GM12878 (cell line): ENCODE data around the gene MRTFA. TPM values are rescaled to one million over a fixed set of nuclear protein-coding genes. Genes with fewer than 3 reads are reported as not detected.

ENCODE experiments used
- ATAC-seq: fragments of 200-7000 bp; cut with Tn5 transposase; 3 replicates; pipeline ENCODE4 v1.9.1; 2020; ENCODE audit warnings: mild to moderate bottlenecking, moderate library complexity
- BruUV-seq: library from RNA; stranded (reverse); fragments of 400-500 nt; replicated peaks from 2 replicates; lab custom pipeline; 2021; lab: Mats Ljungman, UMichigan
- CTCF ChIA-PET: fragments of 300-600 bp; sonication (Branson Sonifier 250); formaldehyde crosslinking; extraction: SDS; loops from one replicate; lab custom pipeline; 2021; ENCODE audit warnings: inconsistent platforms; lab: Yijun Ruan, JAX
- POLR2A ChIA-PET: fragments of 350-600 bp; formaldehyde crosslinking; extraction: SDS; loops from one replicate; lab custom pipeline; 2021; ENCODE audit warnings: inconsistent platforms; lab: Charles Lee
- RAD21 ChIA-PET: fragments of 300-600 bp; sonication (Branson Sonifier 250); formaldehyde crosslinking; loops from one replicate; lab custom pipeline; 2023; ENCODE audit warnings: antibody characterized with exemption; ENCODE audit not compliant: unreplicated experiment; lab: Charles Lee
- SMC1A ChIA-PET: fragments of 300-600 bp; sonication (Branson Sonifier 250); formaldehyde crosslinking; loops from one replicate; lab custom pipeline; 2023; ENCODE audit not compliant: unreplicated experiment, uncharacterized antibody; lab: Charles Lee
- DNase-seq: peaks from one replicate; pipeline ENCODE4 v3.0.0-alpha.2; 2011; ENCODE audit warnings: low read depth, low spot score
- FAIRE-seq: peaks from 3 replicates; lab custom pipeline; 2011; peaks lifted over from hg19 to GRCh38; lab: Jason Lieb, UNC
- H2AFZ ChIP-seq: 2 replicates; pipeline ENCODE4 v1.6.0; 2011; ENCODE audit warnings: low read depth, low read length, control low read depth; ENCODE audit not compliant: control insufficient read depth
- H3K27ac ChIP-seq: 2 replicates; pipeline ENCODE4 v1.5.1; 2011; ENCODE audit warnings: control low read depth; ENCODE audit not compliant: control insufficient read depth, insufficient read depth
- H3K27me3 ChIP-seq, 2 experiments: replicated peaks in 1 of 2; 2 replicates each; pipeline versions ENCODE4 v1.6.0 to v1.6.1; 2011; ENCODE audit warnings: low read length in 1 of 2; ENCODE audit not compliant: control insufficient read depth in 2 of 2, insufficient read depth in 2 of 2
- H3K36me3 ChIP-seq, 2 experiments: 2 replicates each; pipeline ENCODE4 v1.5.1; 2011; ENCODE audit warnings: low read length in 1 of 2; ENCODE audit not compliant: control insufficient read depth in 2 of 2, insufficient read depth in 2 of 2
- H3K4me1 ChIP-seq: 2 replicates; pipeline ENCODE4 v1.6.1; 2011; ENCODE audit warnings: mild to moderate bottlenecking, low read length, moderate library complexity, mixed read lengths; ENCODE audit not compliant: control insufficient read depth, insufficient read depth
- H3K4me2 ChIP-seq: 2 replicates; pipeline ENCODE4 v1.6.0; 2011; ENCODE audit warnings: control low read depth; ENCODE audit not compliant: control insufficient read depth, insufficient read depth
- H3K4me3 ChIP-seq: fragments of 200-600 bp; sonication (generic); 2 replicates; pipeline ENCODE4 v1.5.1; 2016
- H3K79me2 ChIP-seq: 2 replicates; pipeline ENCODE4 v1.6.0; 2011; ENCODE audit warnings: low read length; ENCODE audit not compliant: control insufficient read depth, insufficient read depth
- H3K9ac ChIP-seq: 2 replicates; pipeline ENCODE4 v1.8.0; 2011; ENCODE audit warnings: low read length, control low read depth, mixed read lengths; ENCODE audit not compliant: control insufficient read depth, insufficient read depth
- H3K9me3 ChIP-seq: replicated peaks from 3 replicates; pipeline ENCODE4 v1.5.1; 2011; ENCODE audit warnings: mild to moderate bottlenecking, low read length; ENCODE audit not compliant: control insufficient read depth, insufficient read depth
- H4K20me1 ChIP-seq: 2 replicates; pipeline ENCODE4 v1.6.0; 2011; ENCODE audit not compliant: control insufficient read depth, insufficient read depth
- BMI1 ChIP-seq: fragments of 450-650 bp; IDR thresholded peaks from 2 replicates; pipeline ENCODE4 v1.6.1; 2016; ENCODE audit warnings: mild to moderate bottlenecking, moderate library complexity, borderline replicate concordance
- CEBPB ChIP-seq, 2 experiments: fragments of 150-350 bp in 1 of 2; IDR thresholded peaks; 2 replicates each; pipeline ENCODE4 v1.6.1; 2012 to 2014; ENCODE audit warnings: low read depth in 2 of 2, low read length in 2 of 2, borderline replicate concordance in 1 of 2, inconsistent platforms in 1 of 2
- ETV6 ChIP-seq, 2 experiments: fragments of 450-650 bp in 1 of 2; IDR thresholded peaks in 1 of 2; conservative IDR thresholded peaks in 1 of 2; 2 replicates each; pipeline ENCODE4 v1.6.1; 2014; ENCODE audit warnings: antibody characterized with exemption in 1 of 2, borderline replicate concordance in 1 of 2, low read depth in 1 of 2, mild to moderate bottlenecking in 1 of 2, moderate library complexity in 1 of 2
- IKZF1 ChIP-seq: fragments of 450-650 bp; conservative IDR thresholded peaks from 2 replicates; pipeline ENCODE4 v1.6.1; 2017; ENCODE audit warnings: antibody characterized with exemption, mild to moderate bottlenecking
- JUND ChIP-seq: IDR thresholded peaks from 2 replicates; pipeline ENCODE4 v1.6.1; 2012; ENCODE audit warnings: low read depth, mild to moderate bottlenecking, low read length, improper control_type of control experiment, moderate library complexity
- MEF2B ChIP-seq: fragments of 450-650 bp; IDR thresholded peaks from 2 replicates; pipeline ENCODE4 v1.6.1; 2018; ENCODE audit warnings: mild to moderate bottlenecking, moderate library complexity; ENCODE audit not compliant: partially characterized antibody, poor library complexity, severe bottlenecking
- NFYA ChIP-seq: IDR thresholded peaks from 2 replicates; pipeline ENCODE4 v1.6.1; 2011; ENCODE audit warnings: low read depth, mild to moderate bottlenecking, low read length, improper control_type of control experiment, borderline replicate concordance
- PML ChIP-seq: IDR thresholded peaks from 2 replicates; pipeline ENCODE4 v1.6.1; 2012; ENCODE audit warnings: low read length, inconsistent platforms
- RFX5 ChIP-seq: IDR thresholded peaks from 2 replicates; pipeline ENCODE4 v1.6.1; 2011; ENCODE audit warnings: low read depth, low read length, improper control_type of control experiment
- SP1 ChIP-seq: IDR thresholded peaks from one replicate; pipeline ENCODE4 v1.6.1; 2011; ENCODE audit warnings: low read depth, low read length
- SPI1 ChIP-seq: IDR thresholded peaks from 2 replicates; pipeline ENCODE4 v1.6.1; 2011; ENCODE audit warnings: low read depth, mild to moderate bottlenecking, low read length, moderate library complexity, borderline replicate concordance; ENCODE audit not compliant: insufficient read depth
- ZBTB11 ChIP-seq: fragments of 450-650 bp; formaldehyde crosslinking; IDR thresholded peaks from 2 replicates; pipeline ENCODE4 v1.5.0; 2022; ENCODE audit warnings: mild to moderate bottlenecking, missing genetic modification characterization
- WGBS: methylation state at CpG from one replicate; pipeline ENCODE4 v1.1.6; 2016; ENCODE audit warnings: low lambda C conversion rate; ENCODE audit not compliant: insufficient replicate concordance, insufficient coverage; ENCODE audit errors: missing lambda C conversion rate; 5-methylcytosine and 5-hydroxymethylcytosine counted together
- in situ Hi-C: fragments of 300-500 bp; cut with MboI; formaldehyde crosslinking; loops from 9 replicates; pipeline ENCODE4 v1.14.3; 2018; ENCODE audit warnings: mixed read lengths
- intact Hi-C: fragments of 100-400 bp; cut with micrococcal nuclease; formaldehyde crosslinking; loops from one replicate; pipeline ENCODE4 v1.14.2; 2022; ENCODE audit not compliant: unreplicated experiment
- polyA plus RNA-seq, 11 experiments: library from polyadenylated mRNA; depleted of rRNA in 4 of 11; unstranded in 6 of 11; stranded (reverse) in 5 of 11; fragments of >200 nt; fragmentation: Nextera tagmentation in 4 of 11; fragmentation: Illumina TruSeq in 1 of 11; extraction: Ambion mirVana in 4 of 11; extraction: Trizol in 1 of 11; gene quantifications; 1 replicate in 1 of 11; 2 replicates in 10 of 11; pipeline versions ENCODE4 v1.2.1 to v1.2.3, GENCODE V29; 2011 to 2016; ENCODE audit warnings: inconsistent platforms in 2 of 11, missing spikeins in 2 of 11, low read depth in 1 of 11
- total RNA-seq, 4 experiments: library from RNA; depleted of rRNA in 3 of 4; stranded (reverse); fragments of >200 nt in 3 of 4; fragmentation: Illumina TruSeq in 1 of 4; extraction: Trizol in 1 of 4; gene quantifications; 2 replicates each; pipeline versions ENCODE4 v1.2.1 to v1.2.3, GENCODE V29; 2013 to 2021
- TF ChIP-seq, protein P1 (sequence below): fragments of 450-650 bp; IDR thresholded peaks from 2 replicates; pipeline ENCODE4 v1.6.1; 2014; ENCODE audit warnings: mild to moderate bottlenecking

Gene MRTFA
- total and polyA plus RNA-seq, 10 of the 15 experiments (the other 5 are each of a cell fraction or from before 2014, with no cell fraction given) = 2.0 to 63.9 (median 17.9) TPM

GRCh38 chr22:40472579-40472978 lies 163.9 kb downstream of the MRTFA start:
- POLR2A ChIA-PET = interaction anchor here (0.6 to 1.0 kb wide), 3 partner anchors 11 to 147 kb away, joined by 3 to 4 read pairs (median 3); no protein-coding TSS in a partner anchor

More at GRCh38 chr22:40472579-40472978, 163.9 kb downstream of the MRTFA start:
- FAIRE-seq (no peak), ATAC-seq (no peak), DNase-seq (no peak)
- peaks cover 5% of the 10 kb centered on the region for H3K79me2 ChIP-seq
- H3K27ac ChIP-seq = no peak overlapping the region
- BruUV-seq = no TSS peak
- no peak overlapping the region for H3K4me2 ChIP-seq
- H3K9me3 ChIP-seq = no peaks in the 10 kb centered on the region
- in situ Hi-C loops (no loop called here), intact Hi-C loops (no loop called here)
- ChIA-PET SMC1A (interaction anchor here (1.0 to 4.2 kb wide), 6 partner anchors 15 to 172 kb away, joined by 3 to 25 read pairs (median 3); no protein-coding TSS in a partner anchor), CTCF (interaction anchor here (0.6 to 3.5 kb wide), 9 partner anchors 9 to 476 kb away, joined by 3 to 17 read pairs (median 5); no protein-coding TSS in a partner anchor), RAD21 (interaction anchor here (1.0 kb wide), 1 partner anchor 9 kb away, joined by 4 read pairs; no protein-coding TSS in a partner anchor)
- no peak overlapping the region for H3K9ac ChIP-seq
- 83% methylated on average over 1 of the region's 1 CpG for WGBS
- H3K36me3 ChIP-seq = peaks cover 0 to 2% of the 10 kb centered on the region in 2 experiments; a peak in 1 of 4 replicates
- peaks cover 15% of the 10 kb centered on the region for H3K4me1 ChIP-seq
- no peaks in the 10 kb centered on the region for H4K20me1 ChIP-seq
- TF ChIP-seq, protein P1, sequence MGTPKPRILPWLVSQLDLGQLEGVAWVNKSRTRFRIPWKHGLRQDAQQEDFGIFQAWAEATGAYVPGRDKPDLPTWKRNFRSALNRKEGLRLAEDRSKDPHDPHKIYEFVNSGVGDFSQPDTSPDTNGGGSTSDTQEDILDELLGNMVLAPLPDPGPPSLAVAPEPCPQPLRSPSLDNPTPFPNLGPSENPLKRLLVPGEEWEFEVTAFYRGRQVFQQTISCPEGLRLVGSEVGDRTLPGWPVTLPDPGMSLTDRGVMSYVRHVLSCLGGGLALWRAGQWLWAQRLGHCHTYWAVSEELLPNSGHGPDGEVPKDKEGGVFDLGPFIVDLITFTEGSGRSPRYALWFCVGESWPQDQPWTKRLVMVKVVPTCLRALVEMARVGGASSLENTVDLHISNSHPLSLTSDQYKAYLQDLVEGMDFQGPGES = no peak
- no peak for TF ChIP-seq BMI1
- no peak for TF ChIP-seq ETV6 (conservative IDR thresholded peaks at IDR 0.05 in 1 of 2, IDR thresholded peaks at IDR 0.05 in 1 of 2; ENCODE audit: borderline replicate concordance in 1 of 2, low read depth in 1 of 2)
- TF ChIP-seq MEF2B = no peak
- no peak for TF ChIP-seq IKZF1
- no peak for TF ChIP-seq ZBTB11 (CRISPR knock-in tag)
- TF ChIP-seq SP1 = no peak
- no peak for TF ChIP-seq JUND
- TF ChIP-seq CEBPB (IDR thresholded peaks at IDR 0.05; ENCODE audit: borderline replicate concordance in 1 of 2, low read depth in 2 of 2, low read length in 2 of 2) = no peak
- TF ChIP-seq RFX5 = no peak
- TF ChIP-seq SPI1 = no peak
- no peak for TF ChIP-seq NFYA
- TF ChIP-seq PML = no peak
- no peaks in the 10 kb centered on the region for H3K27me3 ChIP-seq
- no peak overlapping the region for H2AFZ ChIP-seq
- no peak overlapping the region for H3K4me3 ChIP-seq
